Activated T-helper 17 cell treated with anti-CD3 and anti-CD28 coated beads, Interleukin-2, amount 50 U/mL, for 72 hours (primary cell): ENCODE results near the gene MAML2. TPM values are rescaled to one million over a fixed set of nuclear protein-coding genes. Genes with fewer than 3 reads are reported as not detected.

ENCODE experiments used
- ATAC-seq: fragments of 150-1000 bp; cut with Tn5 transposase; replicated peaks from 2 replicates; pipeline ENCODE4 v1.10.0; 2021; ENCODE audit warnings: mild to moderate bottlenecking, moderate library complexity
- H3K27ac Mint-ChIP-seq: one replicate; pipeline ENCODE4 v1.8.0; 2022; ENCODE audit warnings: mixed read lengths
- H3K27me3 Mint-ChIP-seq: one replicate; pipeline ENCODE4 v1.8.0; 2022; ENCODE audit warnings: mixed read lengths
- H3K36me3 Mint-ChIP-seq: one replicate; pipeline ENCODE4 v1.8.0; 2022; ENCODE audit warnings: low read depth, mild to moderate bottlenecking, mixed read lengths
- H3K4me1 Mint-ChIP-seq: one replicate; pipeline ENCODE4 v1.8.0; 2022; ENCODE audit warnings: mixed read lengths
- H3K4me3 Mint-ChIP-seq: one replicate; pipeline ENCODE4 v1.8.0; 2022; ENCODE audit warnings: mild to moderate bottlenecking, mixed read lengths
- H3K9me3 Mint-ChIP-seq: one replicate; pipeline ENCODE4 v1.8.0; 2022; ENCODE audit warnings: mixed read lengths
- total RNA-seq, 2 donors: library from RNA; stranded (reverse); gene quantifications; one replicate each; pipeline ENCODE4 v1.2.3, GENCODE V29; 2022

Gene MAML2
- total RNA-seq, 2 donors from 2014 or later = 11.2 to 17.4 TPM

DNA sequence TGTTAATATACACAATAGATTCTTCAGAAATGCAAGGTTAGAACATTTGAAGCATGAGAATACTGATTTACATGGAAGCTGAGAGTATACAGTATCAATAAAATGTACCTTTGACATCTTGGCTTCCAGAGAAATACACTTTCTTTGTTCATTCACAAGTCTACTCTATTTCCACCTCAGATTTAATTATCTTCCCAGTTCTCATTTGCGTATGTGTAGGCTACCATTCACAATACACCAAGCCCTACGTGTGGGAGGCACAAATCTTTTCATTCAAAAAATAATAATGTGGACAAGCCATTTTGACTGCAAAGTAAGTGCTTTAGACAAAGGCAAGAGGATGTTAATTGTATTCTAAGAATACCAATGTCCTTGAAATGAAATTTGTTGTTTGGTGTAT, 286.4 kb downstream of the MAML2 start:
- Mint-ChIP-seq H3K27ac (no peak overlapping the region), H3K4me1 (peaks cover 41% of the 10 kb centered on the region), H3K36me3 (peaks cover 30% of the 10 kb centered on the region), H3K27me3 (no peaks in the 10 kb centered on the region), H3K4me3 (no peak overlapping the region), H3K9me3 (no peaks in the 10 kb centered on the region)
- no peak for ATAC-seq

DNA sequence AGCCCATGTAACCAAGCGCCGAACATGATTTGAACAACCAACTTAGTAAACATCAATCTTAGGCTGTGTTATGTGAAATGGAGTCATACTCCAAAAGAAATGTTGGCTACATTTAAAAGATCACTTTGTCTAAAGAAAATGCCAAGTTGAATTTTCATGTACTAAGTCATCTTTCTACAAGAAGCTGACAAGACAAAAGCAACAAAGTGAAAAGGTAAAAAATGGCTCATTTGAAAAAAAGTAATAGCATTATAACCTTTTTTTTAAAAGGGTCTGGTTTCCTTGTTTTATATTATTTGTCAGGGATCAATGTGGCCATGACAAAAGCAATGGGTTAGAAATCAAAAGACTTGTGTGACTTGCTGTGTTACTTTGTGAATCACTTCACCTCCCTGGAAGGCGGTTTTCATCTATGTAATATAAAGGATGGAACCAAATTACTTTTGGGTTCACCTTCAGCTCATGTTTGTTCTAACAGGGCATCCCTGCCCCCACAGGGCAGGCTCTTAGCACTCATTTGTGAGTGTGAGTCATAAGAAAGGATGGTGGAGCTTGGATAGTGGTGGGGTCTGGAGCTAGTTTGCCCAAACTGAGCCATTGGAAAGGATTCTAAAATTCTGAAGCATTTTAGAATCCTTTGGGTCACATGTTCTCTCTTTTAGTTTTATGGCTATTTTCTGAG, 287.1 kb downstream of the MAML2 start:
- peak; percentile 26 for ATAC-seq
- Mint-ChIP-seq H3K27me3 (no peaks in the 10 kb centered on the region), H3K27ac (peak overlapping the region; percentile 49), H3K4me3 (peak overlapping the region; percentile 19), H3K4me1 (peaks cover 35% of the 10 kb centered on the region), H3K36me3 (peaks cover 24% of the 10 kb centered on the region), H3K9me3 (no peaks in the 10 kb centered on the region)

DNA sequence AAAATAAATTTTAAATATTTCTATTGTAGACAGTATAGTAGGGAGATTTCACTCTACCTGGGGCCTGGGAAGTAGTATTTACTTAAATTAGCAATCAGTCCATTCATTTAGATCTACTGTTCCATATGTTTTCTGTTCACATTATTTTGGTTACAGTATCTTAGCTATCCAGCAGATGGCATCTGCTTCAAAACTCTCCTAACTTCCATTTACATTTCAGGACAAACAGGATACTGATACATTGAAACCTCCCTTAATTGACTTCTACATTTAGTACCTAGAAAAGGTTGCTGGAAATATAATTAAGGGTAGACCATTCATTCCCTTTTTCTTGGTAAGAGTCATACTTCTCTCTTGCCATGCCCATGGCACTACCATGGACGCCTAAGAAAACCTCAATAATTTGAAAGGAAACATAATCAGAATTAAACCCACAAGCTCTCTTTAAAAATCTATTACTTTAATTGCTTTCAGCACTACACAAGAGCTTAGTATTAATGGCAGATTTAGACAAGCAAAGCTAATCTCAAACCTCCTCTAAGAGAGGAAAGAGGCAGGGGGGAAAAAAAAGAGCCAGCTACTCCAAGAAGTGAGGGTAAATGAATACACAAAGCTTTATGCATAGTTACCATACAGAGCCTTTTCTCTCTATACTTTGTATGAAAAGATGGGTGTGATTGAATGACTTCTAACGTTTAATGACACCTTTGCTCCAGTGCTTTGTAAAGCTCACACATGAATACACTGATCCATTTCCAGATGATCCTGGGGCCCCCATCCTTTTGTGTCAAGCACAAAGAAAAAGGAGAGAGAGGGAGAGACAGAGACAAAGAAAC, 287.9 kb downstream of the MAML2 start:
- peak overlapping the region; percentile 49 for H3K27ac Mint-ChIP-seq
- peak overlapping the region; percentile 19 for H3K4me3 Mint-ChIP-seq
- peak; percentile 8 for ATAC-seq
- peaks cover 16% of the 10 kb centered on the region for H3K36me3 Mint-ChIP-seq
- H3K27me3 Mint-ChIP-seq = no peaks in the 10 kb centered on the region
- H3K4me1 Mint-ChIP-seq = peaks cover 34% of the 10 kb centered on the region
- no peaks in the 10 kb centered on the region for H3K9me3 Mint-ChIP-seq

DNA sequence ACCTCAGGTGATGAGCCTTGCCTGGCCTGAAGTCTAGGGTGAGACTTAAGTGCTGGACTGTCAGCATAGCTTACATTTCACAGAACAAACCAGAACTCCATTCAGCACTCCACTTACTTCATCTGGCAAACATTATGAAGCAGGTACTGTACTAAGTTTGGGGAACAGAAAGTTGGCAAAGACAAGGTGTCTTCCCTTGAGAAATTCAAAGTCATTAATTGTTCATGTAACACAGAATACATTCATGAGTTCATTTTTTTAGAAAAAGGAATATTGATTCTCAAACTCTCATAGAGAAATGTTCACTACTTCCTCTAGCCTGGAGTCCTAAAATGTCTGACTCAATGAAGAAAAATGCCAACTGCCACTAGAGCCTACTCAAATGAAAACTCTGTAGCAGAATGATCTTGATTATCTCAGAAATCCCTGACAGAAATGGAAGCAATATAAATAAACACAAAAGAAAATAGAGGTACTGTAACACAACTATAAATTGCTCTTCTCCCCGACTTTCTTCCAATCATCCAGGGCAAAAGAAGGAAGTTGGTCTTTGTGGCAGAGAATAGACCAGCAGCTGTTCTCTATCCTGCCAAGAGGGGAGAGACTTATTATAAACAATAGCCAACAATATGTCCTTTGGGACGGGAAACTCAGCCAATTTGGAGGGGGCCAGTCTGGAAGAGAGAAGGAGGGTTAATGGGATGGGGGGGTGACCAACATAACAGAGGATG, 289.9 kb downstream of the MAML2 start:
- H3K4me3 Mint-ChIP-seq = peak overlapping the region; percentile 23
- H3K27ac Mint-ChIP-seq = peak overlapping the region; percentile 17
- peaks cover 6% of the 10 kb centered on the region for H3K36me3 Mint-ChIP-seq
- peaks cover 34% of the 10 kb centered on the region for H3K4me1 Mint-ChIP-seq
- H3K9me3 Mint-ChIP-seq = no peaks in the 10 kb centered on the region
- no peak for ATAC-seq
- no peaks in the 10 kb centered on the region for H3K27me3 Mint-ChIP-seq

DNA sequence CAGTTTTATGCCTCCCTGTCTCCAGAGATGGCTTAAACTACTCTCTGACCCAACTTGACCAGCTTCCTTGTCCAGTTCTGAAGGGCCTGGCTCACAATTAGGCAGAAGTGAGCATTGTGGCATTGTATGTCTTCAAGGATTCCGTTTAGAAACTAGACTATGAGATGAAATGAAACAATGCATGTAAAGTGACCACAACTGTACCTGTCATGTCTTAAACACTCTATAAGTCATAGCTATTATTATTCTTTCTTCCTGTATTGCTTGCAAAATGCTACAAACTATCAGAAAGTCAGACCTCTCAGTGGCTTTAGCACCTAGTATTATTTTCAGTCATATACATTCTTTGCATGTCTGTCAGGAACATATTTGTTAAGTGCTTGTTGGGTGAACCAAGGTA, 291.2 kb downstream of the MAML2 start:
- H3K27ac Mint-ChIP-seq = peak overlapping the region; percentile 17

DNA sequence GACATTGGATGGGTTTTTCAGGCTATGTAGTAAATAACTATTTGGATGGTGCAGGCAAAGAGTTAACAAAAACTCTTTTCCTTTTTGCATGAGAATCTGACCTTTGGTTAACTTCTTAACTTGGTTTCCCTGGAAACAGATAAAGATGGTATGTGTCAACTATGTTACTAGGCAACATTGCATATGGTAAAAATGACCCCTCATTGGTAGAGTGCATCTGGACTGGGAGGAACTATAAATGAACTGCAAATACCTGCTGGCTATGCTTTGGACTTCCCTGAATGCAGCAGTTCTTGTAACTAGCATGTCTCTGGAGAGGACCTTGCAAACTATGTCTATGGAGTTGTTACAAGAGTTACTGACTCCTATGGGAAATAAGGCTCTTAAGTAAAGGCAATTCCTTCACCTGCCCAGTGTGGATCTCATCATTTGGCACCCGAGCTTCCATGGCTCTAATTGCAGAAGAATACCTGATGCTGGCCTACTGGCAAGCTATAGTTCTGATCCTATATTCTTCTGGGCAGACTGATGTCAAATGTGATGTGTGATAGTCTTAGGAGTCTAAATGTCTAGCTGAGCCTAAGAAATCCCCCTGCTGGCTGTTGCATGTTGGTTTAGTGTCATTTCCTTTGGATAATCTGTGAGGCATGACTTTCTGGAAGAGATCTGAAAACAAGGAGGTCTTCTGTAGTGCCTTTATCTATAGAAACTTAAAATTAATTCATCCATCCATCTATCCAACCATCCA, 292.4 kb downstream of the MAML2 start:
- no peaks in the 10 kb centered on the region for H3K9me3 Mint-ChIP-seq
- H3K27ac Mint-ChIP-seq = no peak overlapping the region
- H3K36me3 Mint-ChIP-seq = peaks cover 6% of the 10 kb centered on the region
- no peak for ATAC-seq
- H3K4me3 Mint-ChIP-seq = no peak overlapping the region
- H3K4me1 Mint-ChIP-seq = peaks cover 24% of the 10 kb centered on the region
- H3K27me3 Mint-ChIP-seq = no peaks in the 10 kb centered on the region

More for the DNA sequence above, 291.2 kb downstream of the MAML2 start:
- Mint-ChIP-seq H3K4me3 (peak overlapping the region; percentile 23), H3K9me3 (no peaks in the 10 kb centered on the region), H3K4me1 (peaks cover 28% of the 10 kb centered on the region), H3K27me3 (no peaks in the 10 kb centered on the region), H3K36me3 (peaks cover 6% of the 10 kb centered on the region)
- ATAC-seq = peak; percentile 93

DNA sequence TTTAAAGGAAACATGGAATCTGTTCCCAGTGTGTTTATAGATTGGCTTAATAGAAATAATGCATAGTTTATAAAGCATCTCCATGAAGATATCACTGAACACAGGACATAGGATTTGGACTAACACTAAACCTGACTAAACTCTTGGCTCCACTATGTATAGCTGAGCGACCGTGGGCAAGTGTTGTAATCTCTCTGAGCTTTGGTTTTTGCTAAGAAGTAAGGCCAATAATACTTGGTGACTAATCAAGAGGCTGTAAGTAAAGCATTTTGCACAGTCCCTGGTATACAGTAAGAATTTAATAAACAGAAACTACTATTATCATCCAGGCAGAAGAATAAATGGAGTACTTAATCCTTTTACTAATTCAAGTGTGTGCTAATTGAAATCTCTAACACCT, 293.6 kb downstream of the MAML2 start:
- Mint-ChIP-seq H3K36me3 (peaks cover 6% of the 10 kb centered on the region), H3K4me3 (no peak overlapping the region), H3K4me1 (peaks cover 18% of the 10 kb centered on the region), H3K27me3 (no peaks in the 10 kb centered on the region), H3K9me3 (no peaks in the 10 kb centered on the region), H3K27ac (no peak overlapping the region)
- no peak for ATAC-seq

DNA sequence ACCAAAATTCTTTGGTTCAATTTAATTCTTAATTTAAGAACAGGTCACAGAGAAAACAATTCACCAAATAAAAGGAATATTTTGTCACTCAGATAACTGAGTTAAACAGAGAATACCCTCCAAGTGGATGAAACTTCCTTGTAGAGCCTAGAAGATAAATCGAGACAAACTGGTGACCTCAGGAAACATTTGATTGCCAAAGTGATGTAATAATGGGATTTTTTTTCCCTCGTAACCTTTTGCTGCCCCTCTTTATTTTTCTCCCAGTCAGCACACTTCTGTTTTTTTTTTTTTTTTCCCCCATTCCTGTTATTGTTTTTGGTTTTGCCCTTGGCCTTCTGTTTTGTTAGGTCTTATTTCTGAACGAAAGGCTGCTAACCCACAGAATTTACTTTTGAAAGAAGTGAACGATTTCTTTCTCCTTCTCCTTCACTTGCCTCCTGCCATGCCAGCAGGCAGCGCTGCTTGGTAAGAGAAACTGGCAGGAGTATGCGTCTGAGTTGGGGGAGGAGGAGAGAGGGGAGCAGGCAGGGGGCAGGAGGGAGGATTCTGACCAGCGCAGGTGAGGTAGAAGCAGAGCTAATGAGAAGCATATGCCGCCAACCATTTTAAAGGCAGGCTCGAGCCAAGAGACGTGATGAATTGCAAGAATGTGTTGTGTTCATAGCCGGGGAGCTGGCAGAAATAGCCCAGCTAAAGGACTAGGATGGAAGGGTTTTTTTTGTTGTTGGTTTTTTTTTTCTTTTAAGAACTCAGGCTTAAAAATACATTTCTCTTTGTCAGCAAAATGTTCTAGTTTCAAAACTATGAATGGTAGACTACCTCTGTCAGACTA, 297.2 kb downstream of the MAML2 start:
- Mint-ChIP-seq H3K9me3 (no peaks in the 10 kb centered on the region), H3K36me3 (no peaks in the 10 kb centered on the region), H3K4me1 (peaks cover 10% of the 10 kb centered on the region), H3K27me3 (no peaks in the 10 kb centered on the region), H3K27ac (no peak overlapping the region), H3K4me3 (no peak overlapping the region)
- ATAC-seq = no peak

DNA sequence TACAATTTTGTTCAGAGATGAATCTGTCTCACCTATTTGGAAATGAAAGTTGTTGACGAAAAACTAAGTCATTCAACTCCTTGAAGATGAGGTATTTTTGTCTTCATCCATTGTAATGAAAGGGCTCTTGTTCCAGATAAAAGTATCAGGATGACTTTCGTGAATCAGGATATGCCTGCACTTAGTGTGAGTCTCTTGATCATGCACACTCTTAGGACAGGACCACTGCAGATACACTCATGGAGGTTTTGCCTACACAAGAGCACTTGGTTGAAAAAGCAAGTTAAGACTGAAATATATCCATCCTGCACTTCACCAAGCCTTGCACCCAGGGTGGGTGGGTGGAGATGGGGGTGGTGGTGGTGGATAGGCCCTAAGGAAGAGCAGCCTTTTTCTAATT, 298.2 kb downstream of the MAML2 start:
- Mint-ChIP-seq H3K27me3 (no peaks in the 10 kb centered on the region), H3K4me3 (no peak overlapping the region), H3K4me1 (peaks cover 10% of the 10 kb centered on the region), H3K36me3 (no peaks in the 10 kb centered on the region), H3K27ac (no peak overlapping the region), H3K9me3 (no peaks in the 10 kb centered on the region)
- peak; percentile 47 for ATAC-seq

DNA sequence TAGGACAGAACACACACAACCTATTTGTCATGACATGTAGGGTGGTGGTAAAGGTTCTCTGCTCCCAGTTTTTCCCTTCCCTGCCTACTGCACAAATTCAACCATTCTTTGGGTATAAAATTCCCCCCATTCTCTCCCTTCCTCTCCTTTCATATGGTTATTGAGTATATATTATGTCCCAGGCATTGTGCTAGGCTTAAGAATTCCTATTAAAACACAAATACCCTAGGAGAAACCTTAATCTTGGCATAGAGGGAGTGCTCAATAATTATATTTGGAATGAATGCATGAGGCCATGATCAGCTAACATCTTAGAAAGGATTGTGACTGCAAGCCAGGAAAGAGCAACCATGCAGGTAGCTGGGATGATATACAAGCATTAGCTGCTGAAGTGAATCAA, 298.7 kb downstream of the MAML2 start:
- Mint-ChIP-seq H3K4me1 (peaks cover 10% of the 10 kb centered on the region), H3K36me3 (no peaks in the 10 kb centered on the region), H3K4me3 (no peak overlapping the region), H3K27ac (no peak overlapping the region), H3K9me3 (no peaks in the 10 kb centered on the region), H3K27me3 (no peaks in the 10 kb centered on the region)
- no peak for ATAC-seq

DNA sequence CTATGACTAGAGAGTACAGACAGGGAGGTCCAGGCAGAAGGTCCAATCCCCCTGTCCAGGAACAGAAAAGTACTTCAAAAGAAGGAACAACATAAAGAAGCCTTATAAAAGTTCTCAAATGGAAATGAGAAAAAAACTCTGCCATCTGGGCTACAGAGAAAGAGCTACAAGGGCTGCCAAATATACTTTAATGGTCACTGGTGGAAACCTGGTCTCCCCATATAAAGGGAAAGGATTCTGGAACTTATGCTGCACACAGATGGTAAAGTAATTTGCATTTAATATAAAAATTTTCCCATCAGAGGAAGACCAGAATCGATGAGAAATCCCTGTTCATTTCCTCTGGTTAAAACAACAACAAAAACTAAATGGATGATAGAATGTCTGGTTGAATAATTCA, 299.7 kb downstream of the MAML2 start:
- Mint-ChIP-seq H3K36me3 (no peaks in the 10 kb centered on the region), H3K4me3 (no peak overlapping the region), H3K27me3 (no peaks in the 10 kb centered on the region), H3K4me1 (peaks cover 10% of the 10 kb centered on the region), H3K27ac (no peak overlapping the region), H3K9me3 (no peaks in the 10 kb centered on the region)
- no peak for ATAC-seq

DNA sequence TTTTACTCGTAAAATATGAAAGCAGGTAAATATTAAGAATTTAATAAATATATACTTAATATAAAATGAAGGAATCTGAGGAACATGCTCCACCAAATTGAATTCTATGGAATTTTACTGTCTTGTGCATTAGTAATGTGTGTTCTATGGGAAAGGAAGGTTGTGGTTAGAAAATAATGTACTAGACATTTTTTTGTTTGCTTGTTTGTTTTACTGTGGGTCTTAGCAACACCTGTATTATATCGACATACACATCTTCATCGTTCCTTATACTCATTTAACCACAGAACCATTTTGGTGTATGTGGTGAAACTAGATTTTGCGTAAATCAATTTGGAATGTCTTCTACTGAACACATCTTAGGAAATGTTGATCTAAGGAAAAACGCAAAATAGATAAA, 304.9 kb downstream of the MAML2 start:
- Mint-ChIP-seq H3K9me3 (no peaks in the 10 kb centered on the region), H3K27me3 (no peaks in the 10 kb centered on the region), H3K4me1 (peaks cover 14% of the 10 kb centered on the region), H3K27ac (no peak overlapping the region), H3K36me3 (peaks cover 14% of the 10 kb centered on the region), H3K4me3 (no peak overlapping the region)
- ATAC-seq = no peak

DNA sequence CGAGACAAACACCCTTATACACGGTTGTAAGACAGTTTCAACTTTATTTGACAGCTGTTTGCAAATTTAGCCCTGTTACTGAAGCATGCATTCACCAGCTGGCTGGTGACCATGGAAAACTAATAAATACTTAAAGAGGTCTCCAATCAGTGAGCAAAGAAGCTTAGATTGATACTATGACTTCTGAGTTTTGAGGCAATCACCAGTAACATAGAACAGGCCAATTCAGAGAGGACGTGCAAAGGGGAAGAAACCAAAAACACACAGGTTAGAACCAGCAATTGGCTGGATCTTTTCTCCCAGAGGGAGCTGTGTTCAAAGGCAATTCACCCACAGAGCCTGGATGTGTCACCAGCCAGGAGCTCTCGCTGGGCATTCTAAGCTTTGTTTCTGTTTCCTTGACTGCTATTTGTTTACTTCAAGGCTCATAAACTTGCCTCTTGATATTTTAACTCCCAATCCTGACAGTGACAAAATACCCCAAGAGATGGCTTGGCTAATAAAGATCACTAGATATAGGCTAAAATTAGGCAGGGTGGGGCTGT, 305.5 kb downstream of the MAML2 start:
- no peak for ATAC-seq
- no peaks in the 10 kb centered on the region for H3K27me3 Mint-ChIP-seq
- no peaks in the 10 kb centered on the region for H3K9me3 Mint-ChIP-seq
- H3K27ac Mint-ChIP-seq = no peak overlapping the region
- peaks cover 13% of the 10 kb centered on the region for H3K4me1 Mint-ChIP-seq
- H3K36me3 Mint-ChIP-seq = peaks cover 14% of the 10 kb centered on the region
- no peak overlapping the region for H3K4me3 Mint-ChIP-seq
